ENCODE results near the gene LOX.

Gene LOX

DNA sequence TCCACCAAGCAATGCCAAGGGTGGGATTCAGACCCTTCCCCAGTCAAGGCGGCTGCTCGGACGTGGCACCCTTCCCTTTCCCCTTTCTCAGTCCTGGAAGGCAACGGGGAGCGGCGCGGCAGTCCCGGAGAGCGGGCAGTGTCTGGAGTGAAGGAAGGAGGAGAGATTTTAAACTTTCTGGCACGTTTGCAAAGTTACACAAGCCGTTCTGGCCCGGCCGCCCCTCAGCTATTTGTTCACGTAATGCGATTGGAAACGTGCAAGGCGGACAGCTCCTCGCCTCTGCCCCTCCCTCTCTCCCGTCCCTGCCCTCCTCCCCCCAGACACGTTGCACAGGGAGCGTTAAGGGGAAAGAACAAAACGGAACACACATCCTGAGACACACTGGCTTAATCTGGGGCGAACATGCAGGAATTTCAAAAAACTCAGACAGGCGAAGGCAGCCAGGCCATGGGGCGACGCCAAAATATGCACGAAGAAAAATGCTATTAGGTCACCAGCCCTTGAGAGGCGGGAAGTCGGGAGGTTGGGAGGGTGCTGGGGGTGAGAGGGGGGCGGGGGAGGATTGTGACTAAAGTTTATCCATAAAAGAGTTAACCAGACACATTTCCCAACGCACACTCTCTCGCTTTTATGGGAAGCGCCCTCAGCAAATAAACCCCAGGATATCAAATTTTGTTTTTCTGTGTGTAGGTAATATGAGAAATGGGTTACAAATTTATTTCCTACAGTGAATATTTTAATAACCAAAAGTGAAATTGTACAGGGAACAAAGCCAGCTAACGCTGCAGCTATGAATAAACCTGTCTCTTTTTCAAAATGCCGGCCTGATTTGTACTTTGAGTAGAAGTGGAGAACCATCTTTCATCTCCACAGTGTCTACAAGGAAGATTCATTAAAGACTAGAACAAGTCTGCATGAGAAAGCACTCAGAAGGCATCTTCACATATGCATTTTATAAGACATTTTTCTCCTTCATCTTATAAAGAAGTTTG lies at the start of gene LOX:
Gene LOX, minus strand, starts transcription at position 144 of the 995 bp plus-strand sequence. CDS start 274 bp downstream, outside the sequence.
- no peak for DNase-seq (ENCODE audit: low spot score)

DNA sequence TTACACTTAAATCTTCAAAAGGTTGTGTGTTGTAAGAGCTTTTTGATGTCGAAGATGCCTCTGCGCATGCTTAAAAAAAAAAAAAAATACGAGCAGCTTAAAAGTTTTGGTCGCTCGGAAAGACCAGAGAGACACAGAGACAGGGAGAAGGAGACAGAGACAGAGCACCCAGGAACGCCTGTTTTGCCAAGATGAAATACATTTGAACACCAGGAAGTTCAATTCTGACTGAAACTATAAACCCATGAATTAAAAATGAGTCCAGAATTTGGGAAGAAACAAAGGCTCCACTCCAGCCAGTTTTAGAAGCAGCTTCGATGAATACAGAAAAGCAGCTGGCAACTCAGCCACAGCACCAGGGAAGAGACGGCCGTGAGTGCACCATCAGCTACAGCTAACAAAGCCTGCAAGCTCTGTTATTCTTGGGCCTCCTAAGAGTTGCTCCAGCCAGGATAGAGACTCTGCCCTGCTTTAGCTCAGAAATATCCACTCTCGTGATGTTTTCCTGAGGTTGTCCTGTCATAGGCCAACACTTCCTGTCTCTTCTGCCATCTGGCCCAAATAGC lies 48.8 kb upstream of the LOX start:
- DNase-seq (ENCODE audit: low spot score) = no peak

DNA sequence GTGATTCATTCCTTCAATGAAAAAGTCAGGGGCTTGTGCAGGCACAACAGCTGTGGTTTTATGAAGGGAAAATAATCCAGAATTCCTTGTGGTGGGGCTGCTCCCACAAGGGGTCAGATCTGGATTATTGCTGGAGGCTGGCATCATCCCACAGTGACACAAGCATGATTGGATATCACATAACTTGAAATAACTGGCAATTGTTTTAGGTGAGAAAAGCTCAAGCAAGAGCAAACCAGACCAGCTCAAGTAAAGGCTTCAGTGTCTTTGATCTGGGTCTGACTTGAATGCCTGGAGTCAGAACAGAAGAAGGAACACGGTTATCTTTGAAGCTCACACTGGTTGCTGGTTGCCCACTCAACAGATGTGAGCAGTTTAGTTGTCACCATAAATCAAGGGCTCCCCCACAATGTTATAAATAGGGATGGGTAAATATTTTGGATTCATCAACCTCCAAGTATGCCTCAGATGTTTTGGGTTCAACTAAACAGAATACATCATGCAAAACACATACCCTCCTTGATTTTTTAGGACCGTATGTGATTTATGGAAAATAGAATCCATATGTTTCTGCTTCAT lies 48.2 kb upstream of the LOX start:
- DNase-seq (ENCODE audit: low spot score) = no peak

DNA sequence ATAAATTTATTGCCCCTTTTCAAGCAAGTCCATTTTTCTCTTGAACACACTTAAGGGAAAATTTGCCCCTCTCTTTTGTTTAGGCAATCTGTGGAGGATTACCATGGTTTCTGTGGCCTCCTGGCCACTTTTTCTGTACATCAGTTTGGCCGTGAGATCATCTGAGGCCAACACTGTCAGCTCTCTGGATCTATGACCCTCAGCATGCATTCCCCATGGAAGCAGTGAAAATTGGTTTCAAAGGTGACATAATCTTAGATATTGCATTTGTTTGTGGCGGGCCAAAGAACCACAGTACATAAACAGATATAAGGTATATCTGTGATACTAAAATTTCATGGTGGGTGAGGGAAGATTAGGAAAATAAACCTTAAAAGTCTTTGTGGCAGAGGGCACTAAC lies 46.7 kb upstream of the LOX start:
- no peak for DNase-seq (ENCODE audit: low spot score)

DNA sequence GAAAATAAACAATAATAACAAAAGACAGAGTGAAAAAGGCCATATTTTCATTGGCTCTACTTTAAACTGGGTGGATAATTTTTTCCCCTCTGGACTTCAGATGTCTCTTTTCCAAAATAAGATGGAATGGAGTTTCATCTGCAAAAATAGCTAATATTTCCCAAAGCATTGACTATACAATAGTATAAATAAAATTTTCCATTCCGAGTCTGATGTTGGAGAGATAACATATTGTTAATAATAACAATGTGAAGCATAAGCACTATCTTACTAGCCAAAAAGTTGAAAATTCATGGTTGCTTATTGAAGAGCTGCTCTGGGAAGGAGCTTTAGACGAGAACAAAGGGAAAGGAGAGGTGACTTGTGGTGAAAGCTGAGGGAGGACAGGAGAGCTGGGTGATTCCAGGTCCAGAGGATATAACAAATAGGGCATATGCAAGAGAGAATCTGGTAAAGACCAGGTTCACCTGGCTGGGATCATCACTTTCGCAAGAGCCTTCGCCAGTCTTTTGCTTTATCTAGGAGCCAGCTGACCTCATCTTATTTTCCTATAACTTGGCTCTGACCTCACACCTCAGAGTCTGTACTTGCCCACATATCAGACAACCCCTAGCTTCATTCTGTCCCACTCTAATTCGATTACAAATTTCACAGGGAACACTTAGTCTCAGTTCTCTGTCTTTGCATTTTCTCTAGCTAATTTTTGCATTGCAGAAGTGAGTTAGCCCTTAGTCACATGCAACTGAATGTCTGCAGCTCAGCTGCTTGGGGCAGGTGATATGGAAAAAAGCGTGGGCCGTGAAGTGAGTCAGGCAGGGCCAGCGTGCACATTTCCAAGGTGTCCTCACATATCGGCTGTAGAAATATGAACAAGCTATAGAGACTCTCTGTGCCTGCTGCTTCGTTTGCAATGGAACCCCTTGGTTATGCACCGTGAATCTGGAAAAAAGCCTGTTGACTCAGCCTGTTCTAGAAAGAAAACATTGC lies 43.7 kb upstream of the LOX start:
- no peak for DNase-seq (ENCODE audit: low spot score)

DNA sequence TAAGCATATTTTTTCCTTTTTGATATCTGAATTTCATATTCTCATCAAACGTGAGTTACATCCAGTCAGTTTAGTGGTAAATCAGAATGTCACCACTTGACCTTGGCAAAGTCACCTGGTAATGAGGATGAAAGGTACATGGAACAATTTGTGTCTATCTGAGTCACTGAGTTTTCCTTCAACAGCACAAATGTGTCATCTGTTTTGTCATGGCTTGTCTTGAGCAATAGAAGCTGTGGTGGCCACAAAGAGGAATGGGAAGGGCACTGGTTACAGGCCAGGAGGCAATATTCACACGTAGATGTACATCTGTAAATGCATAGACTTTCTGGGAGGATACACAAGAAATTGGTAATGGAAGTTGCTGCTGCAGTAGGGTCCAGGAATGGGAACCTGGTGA lies 42.9 kb upstream of the LOX start:
- no peak for DNase-seq (ENCODE audit: low spot score)

- DNase-seq (ENCODE audit: low spot score) = no peak
Measured at GRCh38 chr5:122120493-122120892, 42.4 kb upstream of the LOX start.

DNA sequence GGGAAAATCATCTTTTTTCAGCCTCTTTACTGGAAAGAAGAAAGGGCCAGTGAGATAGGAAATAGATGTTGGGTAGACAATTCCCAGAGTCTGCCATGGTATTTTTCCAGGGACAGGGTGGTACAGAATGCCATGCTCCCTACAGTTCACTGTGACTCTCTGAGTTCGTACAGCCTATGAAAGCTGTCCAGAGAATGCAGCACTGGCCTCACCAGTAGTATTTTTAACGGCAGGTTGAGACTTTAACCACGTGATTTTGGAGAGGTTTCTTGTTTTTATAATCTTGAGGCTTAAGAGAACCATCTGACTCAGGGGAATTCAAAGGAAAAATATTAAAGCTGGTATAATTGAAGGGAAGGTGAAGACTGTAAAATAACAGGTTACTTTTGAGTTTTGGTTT lies 41.1 kb upstream of the LOX start:
- no peak for DNase-seq (ENCODE audit: low spot score)

DNA sequence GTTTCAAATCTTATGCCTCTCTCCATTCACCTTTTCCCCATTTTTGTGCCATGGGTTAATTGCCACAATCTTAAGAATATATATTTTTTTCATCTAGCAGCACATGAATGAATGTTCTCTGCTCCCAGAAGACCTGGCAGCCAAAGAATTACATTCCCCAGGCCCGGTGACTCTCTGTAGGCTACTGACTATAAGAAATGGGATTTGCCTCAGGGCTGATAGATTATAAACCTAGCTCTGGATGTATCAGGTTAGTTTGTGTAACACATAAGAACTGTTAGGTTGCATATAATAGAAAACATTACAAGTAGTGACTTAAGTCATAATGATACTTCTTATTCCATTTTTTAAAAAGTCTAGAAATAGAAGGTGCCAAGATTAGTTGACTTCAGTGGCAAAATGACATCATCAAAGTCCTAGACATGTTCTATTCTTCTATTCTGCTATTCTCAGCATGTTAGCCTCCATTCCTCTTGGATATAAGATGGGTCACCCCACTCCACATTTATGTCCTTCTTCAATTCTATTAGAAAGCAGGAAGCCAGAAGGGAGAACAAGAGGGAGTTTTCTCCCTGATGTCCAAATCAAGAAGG lies 40.4 kb upstream of the LOX start:
- DNase-seq (ENCODE audit: low spot score) = no peak

GRCh38 chr5:122114501-122114900 lies 36.4 kb upstream of the LOX start:
- no peak for DNase-seq (ENCODE audit: low spot score)

DNA sequence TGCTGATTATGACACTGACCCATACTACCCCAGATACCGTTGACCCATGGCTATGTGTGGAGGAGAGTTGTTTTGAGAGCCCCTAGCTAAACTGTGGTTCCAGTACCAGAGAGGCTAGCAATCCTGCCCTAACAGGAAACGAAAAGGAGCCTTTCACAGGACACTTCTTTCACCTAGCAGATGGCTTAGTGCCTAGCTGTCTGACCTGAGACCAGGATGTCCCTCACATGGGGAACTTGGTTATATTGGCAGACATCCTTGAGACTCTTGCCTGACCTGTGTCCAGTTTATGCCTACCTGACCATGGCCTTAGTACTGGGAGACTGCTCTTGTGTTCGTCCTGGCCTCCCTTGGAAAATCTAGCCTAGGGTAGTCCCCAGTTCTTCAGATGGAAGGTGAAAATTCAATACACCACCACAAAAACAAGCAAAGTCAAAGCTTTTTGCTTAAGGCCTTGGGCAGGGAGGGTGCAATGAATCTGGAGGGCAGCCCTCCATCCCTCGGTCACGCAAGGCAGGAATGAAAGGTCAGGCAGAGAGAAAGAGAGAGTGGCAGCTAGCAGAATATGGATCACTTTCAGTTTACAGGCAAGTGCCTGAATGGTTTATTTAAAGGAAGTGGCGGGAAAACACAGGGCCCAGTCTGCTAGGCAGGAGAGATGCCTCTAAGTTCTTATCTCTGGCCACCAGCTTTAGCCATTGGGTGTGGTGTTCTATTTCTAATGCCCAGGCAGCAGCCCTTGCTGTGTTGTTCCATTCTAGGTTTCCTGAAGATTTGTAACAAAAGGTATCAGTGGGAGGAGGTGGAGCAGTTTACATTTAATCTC lies 34.9 kb upstream of the LOX start:
- peak; percentile 49 for DNase-seq (ENCODE audit: low spot score)

- no peak for DNase-seq (ENCODE audit: low spot score)
Measured at GRCh38 chr5:122112063-122112462, 34.0 kb upstream of the LOX start.

GRCh38 chr5:122111460-122111859 lies 33.4 kb upstream of the LOX start:
- DNase-seq (ENCODE audit: low spot score) = no peak

GRCh38 chr5:122110987-122111386 lies 32.9 kb upstream of the LOX start:
- no peak for DNase-seq (ENCODE audit: low spot score)

DNA sequence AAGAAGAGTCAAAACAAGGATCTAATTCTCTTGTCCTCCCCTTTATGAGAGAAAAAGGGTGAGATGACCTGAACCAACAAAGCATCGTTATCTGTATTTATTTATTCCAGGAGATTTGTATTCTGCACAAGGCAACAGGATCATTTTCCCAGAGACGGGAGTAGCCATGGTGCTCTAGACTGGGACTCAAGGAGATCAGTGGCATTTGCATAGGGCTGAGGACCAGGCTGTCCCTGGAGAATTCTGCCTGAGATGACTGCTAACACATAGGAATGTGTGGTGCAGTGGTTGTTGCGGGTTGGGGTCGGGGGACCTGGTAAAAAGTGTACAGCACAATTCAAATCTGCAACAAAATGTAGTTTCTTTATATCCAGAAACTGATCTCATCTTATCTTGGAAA lies 29.0 kb upstream of the LOX start:
- DNase-seq (ENCODE audit: low spot score) = no peak

DNA sequence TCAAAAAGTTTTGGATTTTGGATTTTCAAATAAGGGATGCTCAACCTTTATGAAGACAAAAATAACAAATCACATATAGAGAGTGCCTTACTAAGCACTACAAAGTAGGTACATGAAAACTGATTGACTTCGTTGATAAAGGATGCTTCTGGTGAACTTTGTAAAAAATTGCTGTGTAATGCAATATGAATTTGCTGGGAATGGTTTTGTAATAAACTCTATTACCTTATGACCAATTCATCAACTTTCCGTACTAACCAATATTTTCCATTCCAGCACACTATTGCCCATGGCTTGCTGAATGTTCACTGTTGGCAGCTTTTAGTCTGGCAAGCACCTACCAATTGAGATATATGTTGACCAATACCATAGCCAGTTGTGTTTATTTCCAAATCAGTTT lies 27.9 kb upstream of the LOX start:
- DNase-seq (ENCODE audit: low spot score) = no peak

DNA sequence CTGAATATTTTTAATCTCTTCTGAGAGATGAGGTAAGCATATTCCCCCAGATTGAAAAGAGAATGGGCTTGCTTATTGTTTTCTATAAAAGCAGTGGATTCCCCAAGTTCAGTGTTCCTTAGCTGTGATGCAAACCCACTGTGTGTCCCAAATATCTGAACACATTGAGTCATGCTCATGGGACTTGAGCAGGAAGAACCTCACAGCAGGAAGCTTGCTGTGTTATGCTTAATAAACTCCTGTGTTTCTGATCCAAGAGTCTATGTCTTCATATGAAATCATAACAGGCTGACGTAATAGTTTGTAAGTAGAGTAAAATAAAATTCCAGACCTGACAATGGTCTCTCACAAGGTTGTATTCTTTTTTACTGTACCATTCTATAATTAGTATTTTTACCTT lies 24.8 kb upstream of the LOX start:
- DNase-seq (ENCODE audit: low spot score) = no peak

- DNase-seq (ENCODE audit: low spot score) = peak; percentile 24
Measured at GRCh38 chr5:122101636-122102285, 23.7 kb upstream of the LOX start.

GRCh38 chr5:122099060-122099790 lies 21.2 kb upstream of the LOX start:
- no peak for DNase-seq (ENCODE audit: low spot score)
